CD14-positive monocyte (primary cell): Measurements from ENCODE around the gene KIF26A. TPM values are rescaled to one million over a fixed set of nuclear protein-coding genes. Genes with fewer than 3 reads are reported as not detected.

Experiments
- DNase-seq, 3 donors: peaks; one replicate each; pipeline ENCODE4 v3.0.0-alpha.2; 2011 to 2022
- H2AFZ ChIP-seq: 2 replicates; pipeline ENCODE4 v1.6.0; 2012; ENCODE audit warnings: mild to moderate bottlenecking, low read depth, low read length, inconsistent platforms; ENCODE audit not compliant: insufficient read depth, poor library complexity, severe bottlenecking
- H3K27ac ChIP-seq, 2 donors: 1 replicate in 1 of 2; 2 replicates in 1 of 2; pipeline ENCODE4 v1.5.1; 2012 to 2013; ENCODE audit warnings: low read length in 2 of 2, control low read depth in 1 of 2, inconsistent platforms in 1 of 2, low read depth in 1 of 2, mild to moderate bottlenecking in 1 of 2
- H3K27me3 ChIP-seq, 2 donors: one replicate each; pipeline versions ENCODE4 v1.6.0 to v1.6.1; 2011 to 2013; ENCODE audit warnings: low read length in 2 of 2; ENCODE audit not compliant: control insufficient read depth in 2 of 2, insufficient read depth in 2 of 2
- H3K36me3 ChIP-seq, 2 donors: replicated peaks in 1 of 2; 1 replicate in 1 of 2; 2 replicates in 1 of 2; pipeline versions ENCODE4 v1.5.1 to v1.6.1; 2012 to 2013; ENCODE audit warnings: low read length in 2 of 2, control low read depth in 1 of 2, inconsistent platforms in 1 of 2, mild to moderate bottlenecking in 1 of 2; ENCODE audit not compliant: insufficient read depth in 2 of 2, control insufficient read depth in 1 of 2
- H3K4me1 ChIP-seq, 2 donors: 1 replicate in 1 of 2; 2 replicates in 1 of 2; pipeline versions ENCODE4 v1.5.1 to v1.6.1; 2012 to 2013; ENCODE audit warnings: low read length in 2 of 2, control low read depth in 1 of 2, inconsistent platforms in 1 of 2, mild to moderate bottlenecking in 1 of 2, moderate library complexity in 1 of 2; ENCODE audit not compliant: insufficient read depth in 2 of 2, control insufficient read depth in 1 of 2
- H3K4me2 ChIP-seq: replicated peaks from 2 replicates; pipeline ENCODE3; 2012; ENCODE audit warnings: low read length, moderate library complexity, mild to moderate bottlenecking; ENCODE audit not compliant: poor library complexity, severe bottlenecking; ENCODE audit errors: extremely low read depth
- H3K4me3 ChIP-seq, 3 experiments: fragments of 200-600 bp in 1 of 3; sonication (generic) in 1 of 3; replicated peaks in 1 of 3; 1 replicate in 2 of 3; 2 replicates in 1 of 3; pipeline ENCODE4 v1.5.1; 2011 to 2013; ENCODE audit warnings: low read length in 3 of 3, mild to moderate bottlenecking in 3 of 3, control low read depth in 2 of 3, low read depth in 2 of 3, inconsistent platforms in 1 of 3, moderate library complexity in 1 of 3
- H3K79me2 ChIP-seq: 2 replicates; pipeline ENCODE4 v1.6.0; 2012; ENCODE audit warnings: mild to moderate bottlenecking, control low read depth, inconsistent platforms, low read length, moderate library complexity; ENCODE audit not compliant: insufficient read depth
- H3K9ac ChIP-seq: 2 replicates; pipeline ENCODE4 v1.6.0; 2017; ENCODE audit warnings: low read length, mild to moderate bottlenecking; ENCODE audit not compliant: insufficient read depth, poor library complexity, severe bottlenecking
- H3K9me3 ChIP-seq, 2 donors: replicated peaks in 1 of 2; 1 replicate in 1 of 2; 2 replicates in 1 of 2; pipeline versions ENCODE4 v1.5.1 to v1.6.1; 2012 to 2013; ENCODE audit warnings: low read length in 2 of 2, control low read depth in 1 of 2; ENCODE audit not compliant: control insufficient read depth in 1 of 2, insufficient read depth in 1 of 2
- H4K20me1 ChIP-seq: 2 replicates; pipeline ENCODE4 v1.6.0; 2012; ENCODE audit warnings: mild to moderate bottlenecking, low read length, control low read depth, moderate library complexity; ENCODE audit not compliant: insufficient read depth
- H3K27ac Mint-ChIP-seq, 7 donors: one replicate each; pipeline ENCODE4 v1.8.0; 2020; ENCODE audit warnings: mild to moderate bottlenecking in 7 of 7, mixed read lengths in 7 of 7, moderate library complexity in 6 of 7, inconsistent platforms in 2 of 7
- H3K27me3 Mint-ChIP-seq, 3 donors: one replicate each; pipeline ENCODE4 v1.8.0; 2021 to 2022; ENCODE audit warnings: low read depth in 3 of 3, mild to moderate bottlenecking in 3 of 3, mixed read lengths in 3 of 3, moderate library complexity in 3 of 3, inconsistent platforms in 1 of 3
- H3K36me3 Mint-ChIP-seq, 2 donors: one replicate each; pipeline ENCODE4 v1.8.0; 2020; ENCODE audit warnings: mixed read lengths in 2 of 2, inconsistent platforms in 1 of 2, mild to moderate bottlenecking in 1 of 2
- H3K4me1 Mint-ChIP-seq: one replicate; pipeline ENCODE4 v1.8.0; 2020; ENCODE audit warnings: mild to moderate bottlenecking, mixed read lengths
- H3K4me3 Mint-ChIP-seq, 2 donors: one replicate each; pipeline ENCODE4 v1.8.0; 2020; ENCODE audit warnings: mild to moderate bottlenecking in 2 of 2, mixed read lengths in 2 of 2, moderate library complexity in 1 of 2
- H3K9me3 Mint-ChIP-seq, 7 donors: one replicate each; pipeline ENCODE4 v1.8.0; 2020 to 2022; ENCODE audit warnings: mixed read lengths in 7 of 7, mild to moderate bottlenecking in 6 of 7, moderate library complexity in 6 of 7, inconsistent platforms in 2 of 7
- CTCF ChIP-seq: fragments of 200-600 bp; IDR thresholded peaks from one replicate; pipeline ENCODE4 v1.8.0; 2022; ENCODE audit warnings: antibody characterized with exemption, mild to moderate bottlenecking
- WGBS: methylation state at CpG from one replicate; pipeline ENCODE4 v1.1.5; 2013; ENCODE audit warnings: missing lambda C conversion rate; ENCODE audit not compliant: insufficient coverage; 5-methylcytosine and 5-hydroxymethylcytosine counted together
- intact Hi-C, 2 donors: fragments of 100-400 bp; cut with micrococcal nuclease; formaldehyde crosslinking; loops; one replicate each; pipeline versions ENCODE4 v1.15.0 to v1.15.1; 2023
- polyA plus RNA-seq, 3 donors: library from polyadenylated mRNA; depleted of rRNA in 1 of 3; unstranded in 2 of 3; stranded (reverse) in 1 of 3; fragments of 300-500 nt in 2 of 3; fragments of >200 nt in 1 of 3; fragmentation: Illumina TruSeq in 2 of 3; gene quantifications; 1 replicate in 2 of 3; 2 replicates in 1 of 3; pipeline ENCODE4 v1.2.3, GENCODE V29; 2012 to 2021

Gene KIF26A
- polyA plus RNA-seq, 3 donors, result not detected

- no peaks in the 10 kb centered on the region for H3K9me3 ChIP-seq
- peaks cover 0 to 4% of the 10 kb centered on the region in 2 donors for H3K4me1 ChIP-seq
- Mint-ChIP-seq H3K4me1 (peaks cover 10% of the 10 kb centered on the region), H3K4me3 (no peak overlapping the region), H3K27me3 (peaks cover 2 to 5% (median 2%) of the 10 kb centered on the region in 3 donors), H3K36me3 (no peaks in the 10 kb centered on the region), H3K27ac (no peak overlapping the region), H3K9me3 (peaks cover 0 to 1% (median 0%) of the 10 kb centered on the region in 7 donors)
- no peaks in the 10 kb centered on the region for H4K20me1 ChIP-seq
- H3K36me3 ChIP-seq, result no peaks in the 10 kb centered on the region
- DNase-seq, result no peak
- no peak overlapping the region for H3K27ac ChIP-seq
- no peak overlapping the region for H2AFZ ChIP-seq
- TF ChIP-seq CTCF, result no peak
- intact Hi-C loops, result no loop called here
- no peak overlapping the region for H3K4me3 ChIP-seq
- no peaks in the 10 kb centered on the region for H3K27me3 ChIP-seq
- 86% methylated on average over 12 of the region's 14 CpGs for WGBS
- H3K4me2 ChIP-seq, result no peak overlapping the region
- H3K9ac ChIP-seq, result no peak overlapping the region
- H3K79me2 ChIP-seq, result no peaks in the 10 kb centered on the region
These were observed 61.7 kb downstream of the KIF26A start for GRCh38 chr14:104200106-104200505.

DNA sequence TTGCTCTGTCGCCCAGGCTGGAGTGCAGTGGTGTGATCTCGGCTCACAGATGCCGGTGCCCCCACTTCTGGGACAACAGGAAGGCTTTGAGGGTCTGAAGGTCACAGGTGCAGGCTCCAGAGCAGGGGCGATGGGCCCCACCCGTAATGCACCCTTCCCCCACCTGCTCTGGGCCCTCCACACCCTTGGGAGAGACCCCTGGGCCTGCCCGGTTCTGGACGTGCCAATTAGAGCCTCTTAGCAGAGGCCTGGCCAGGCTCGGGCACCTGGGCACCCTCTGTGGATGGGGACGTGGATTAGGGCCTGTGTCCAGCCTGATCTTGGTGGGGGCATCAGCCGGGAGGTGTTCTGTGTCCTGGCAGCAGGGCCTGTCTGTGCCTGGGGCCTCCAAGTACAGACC is 62.2 kb downstream of the KIF26A start:
- no peaks in the 10 kb centered on the region for H3K36me3 ChIP-seq
- no peak overlapping the region for H3K9ac ChIP-seq
- H3K79me2 ChIP-seq, result no peaks in the 10 kb centered on the region
- no peaks in the 10 kb centered on the region for H4K20me1 ChIP-seq
- no peak for TF ChIP-seq CTCF
- Mint-ChIP-seq H3K4me1 (peaks cover 10% of the 10 kb centered on the region), H3K4me3 (no peak overlapping the region), H3K9me3 (peaks cover 0 to 1% (median 0%) of the 10 kb centered on the region in 7 donors), H3K27me3 (peaks cover 2 to 5% (median 2%) of the 10 kb centered on the region in 3 donors), H3K27ac (no peak overlapping the region), H3K36me3 (no peaks in the 10 kb centered on the region)
- H3K9me3 ChIP-seq, result no peaks in the 10 kb centered on the region
- H3K27ac ChIP-seq, result no peak overlapping the region
- H3K27me3 ChIP-seq, result no peaks in the 10 kb centered on the region
- H3K4me3 ChIP-seq, result no peak overlapping the region
- DNase-seq, result no peak
- peaks cover 0 to 4% of the 10 kb centered on the region in 2 donors for H3K4me1 ChIP-seq
- intact Hi-C loops, result no loop called here
- H2AFZ ChIP-seq, result no peak overlapping the region
- H3K4me2 ChIP-seq, result no peak overlapping the region
- WGBS, result 93% methylated on average over 8 of the region's 10 CpGs
